Jurkat, Clone E6-1 (cell line): ENCODE data around the gene EBNA1BP2.
"Not testable (repeated sequence)": the region's sequence is repeated elsewhere in the genome, so short reads cannot be mapped to it uniquely, and the experiment has no call there.

Source experiments
- DNase-seq: peaks from one replicate; pipeline ENCODE4 v3.0.0-alpha.2; 2011; ENCODE audit warnings: low read depth, low spot score
- H3K4me3 ChIP-seq: 2 replicates; pipeline ENCODE4 v1.5.1; 2011; ENCODE audit warnings: mild to moderate bottlenecking, low read length, control low read depth, moderate library complexity

EBNA1BP2 gene

DNA sequence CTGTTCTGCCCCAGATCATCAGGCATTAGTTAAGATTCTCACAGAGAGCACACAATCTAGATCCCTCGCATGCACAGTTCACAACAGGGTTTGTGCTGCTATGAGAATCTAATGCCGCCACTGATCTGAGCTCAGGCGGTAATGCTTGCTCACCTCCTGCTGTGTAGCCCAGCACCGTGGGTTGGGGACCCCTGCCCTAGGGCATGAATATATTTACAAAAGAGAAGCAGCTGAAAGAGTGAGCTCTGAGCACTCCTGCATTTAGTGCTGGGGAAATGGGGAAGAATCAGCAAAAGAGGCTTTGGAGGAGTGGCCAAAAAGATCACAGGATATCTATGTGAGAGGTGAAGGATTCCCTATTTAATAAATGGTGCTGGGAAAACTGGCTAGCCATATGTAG is 5.6 kb upstream of the EBNA1BP2 start:
- DNase-seq: no peak
- no peak overlapping the region for H3K4me3 ChIP-seq

- no peak overlapping the region for H3K4me3 ChIP-seq
- DNase-seq: no peak
Observed at GRCh38 chr1:43174873-43175272, 2.8 kb upstream of the EBNA1BP2 start.

GRCh38 chr1:43172527-43172972 is 460 bp upstream of the EBNA1BP2 start:
- peak overlapping the region; percentile 99 for H3K4me3 ChIP-seq
- peak; percentile 84 for DNase-seq

DNA sequence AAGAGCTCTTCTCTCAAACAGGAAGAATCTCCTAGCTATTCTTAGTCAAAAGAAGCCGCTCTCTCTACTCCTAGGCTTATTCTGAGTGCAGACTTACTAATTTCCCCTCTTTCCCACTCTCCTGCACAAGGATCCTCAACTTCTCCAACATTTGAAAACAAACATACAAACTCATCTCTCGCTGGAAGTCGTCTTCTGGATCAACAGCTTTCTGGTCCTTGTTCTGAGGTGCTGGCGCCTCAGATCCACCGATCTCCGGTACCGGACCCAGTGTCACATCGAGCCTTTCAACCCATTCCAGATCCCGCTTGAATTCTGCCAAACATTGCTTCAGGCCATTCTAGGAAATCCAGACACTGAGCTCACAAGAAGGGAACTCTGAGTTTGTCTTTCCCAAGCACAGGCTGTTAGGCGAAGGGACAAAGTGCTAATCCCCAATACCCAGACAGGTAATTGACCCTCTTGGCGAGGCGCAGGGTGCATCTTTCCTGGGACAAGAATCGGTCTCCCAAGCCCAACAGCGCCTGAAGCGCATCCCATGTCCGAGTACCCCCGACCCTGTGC is 696 bp downstream of the EBNA1BP2 start:
- peak overlapping the region; percentile 99 for H3K4me3 ChIP-seq
- no peak for DNase-seq

- DNase-seq: no peak
- no peak overlapping the region for H3K4me3 ChIP-seq
Observed at GRCh38 chr1:43165765-43166164, 6.3 kb downstream of the EBNA1BP2 start.

- DNase-seq: no peak
- no peak overlapping the region for H3K4me3 ChIP-seq
Observed at GRCh38 chr1:43165162-43165561, 6.9 kb downstream of the EBNA1BP2 start.

DNA sequence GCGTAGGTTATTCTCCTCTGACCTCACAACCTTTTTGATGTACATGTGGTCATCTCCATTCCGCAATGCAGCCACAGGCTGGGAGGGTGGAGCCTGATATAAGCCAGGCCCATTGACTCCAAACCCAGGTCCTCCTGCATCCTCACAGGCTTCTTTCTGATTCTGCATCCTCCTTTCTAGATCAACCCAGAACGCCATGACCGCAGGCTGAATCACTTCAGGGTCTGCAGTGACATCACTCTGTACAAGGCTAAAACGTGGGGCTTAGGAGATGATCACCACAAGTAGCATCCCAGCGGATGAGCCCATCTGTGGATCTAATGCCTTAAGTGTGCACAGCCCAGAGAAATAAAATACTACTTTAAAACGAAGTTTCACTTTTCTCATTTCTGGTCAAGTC is 16.1 kb downstream of the EBNA1BP2 start:
- no peak overlapping the region for H3K4me3 ChIP-seq
- no peak for DNase-seq

DNA sequence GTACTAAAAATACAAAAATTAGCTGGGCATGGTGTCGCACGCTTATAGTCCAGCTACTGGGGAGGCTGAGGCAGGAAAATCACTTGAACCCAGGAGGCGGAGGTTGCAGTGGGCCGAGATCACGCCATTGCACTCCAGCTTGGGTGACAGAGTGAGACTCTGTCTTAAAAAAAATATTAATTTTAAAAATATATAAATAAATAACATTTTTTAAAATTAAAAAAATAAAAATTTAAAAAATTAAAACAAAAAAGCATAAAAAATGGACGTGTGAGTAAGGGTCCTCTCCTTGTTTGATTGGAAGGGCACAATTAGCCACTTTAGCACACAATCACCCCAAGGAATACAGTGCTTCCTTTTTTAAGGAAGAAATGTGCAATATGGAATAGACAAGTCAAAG is 18.6 kb downstream of the EBNA1BP2 start:
- no peak overlapping the region for H3K4me3 ChIP-seq
- DNase-seq: no peak

DNA sequence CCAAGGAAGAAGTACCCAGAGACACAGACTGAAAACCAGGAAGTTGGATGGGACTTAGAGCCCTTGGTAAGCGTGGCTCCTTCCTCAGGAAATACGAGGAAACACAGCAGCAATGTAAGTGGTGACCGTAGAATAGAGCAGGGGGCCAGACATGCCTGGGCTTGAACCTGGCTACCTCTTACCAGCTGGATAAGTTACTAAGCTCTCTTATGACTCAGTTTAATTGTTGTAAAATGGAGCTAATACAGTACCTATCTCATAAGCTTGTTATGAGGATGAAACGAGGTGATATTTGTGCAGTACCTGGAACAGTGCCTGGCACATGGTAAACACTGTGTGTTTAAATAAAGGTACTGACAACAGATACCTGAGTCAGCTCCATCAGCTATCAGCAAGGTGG is 19.2 kb downstream of the EBNA1BP2 start:
- no peak for DNase-seq

DNA sequence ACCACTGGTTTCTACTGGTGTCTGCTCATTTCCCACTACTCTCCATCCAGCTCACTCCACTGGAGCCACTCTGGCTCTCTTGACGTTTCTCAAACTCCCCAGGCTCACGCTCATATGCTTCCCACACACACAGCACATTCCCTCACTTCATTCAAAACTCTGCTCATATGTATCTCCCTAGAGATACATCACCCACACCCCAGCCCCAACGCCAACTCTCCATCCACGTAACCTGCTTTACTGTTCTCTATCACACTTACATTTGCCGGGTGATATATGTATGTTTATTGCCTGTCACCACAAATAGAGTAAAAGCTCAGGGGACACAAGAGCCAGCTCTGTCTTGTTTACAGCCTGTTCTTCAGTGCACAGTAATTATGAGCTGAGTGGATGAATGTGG is 22.2 kb downstream of the EBNA1BP2 start:
- DNase-seq: no peak
- no peak overlapping the region for H3K4me3 ChIP-seq

More for the DNA sequence above, 19.2 kb downstream of the EBNA1BP2 start:
- H3K4me3 ChIP-seq: no peak overlapping the region

DNA sequence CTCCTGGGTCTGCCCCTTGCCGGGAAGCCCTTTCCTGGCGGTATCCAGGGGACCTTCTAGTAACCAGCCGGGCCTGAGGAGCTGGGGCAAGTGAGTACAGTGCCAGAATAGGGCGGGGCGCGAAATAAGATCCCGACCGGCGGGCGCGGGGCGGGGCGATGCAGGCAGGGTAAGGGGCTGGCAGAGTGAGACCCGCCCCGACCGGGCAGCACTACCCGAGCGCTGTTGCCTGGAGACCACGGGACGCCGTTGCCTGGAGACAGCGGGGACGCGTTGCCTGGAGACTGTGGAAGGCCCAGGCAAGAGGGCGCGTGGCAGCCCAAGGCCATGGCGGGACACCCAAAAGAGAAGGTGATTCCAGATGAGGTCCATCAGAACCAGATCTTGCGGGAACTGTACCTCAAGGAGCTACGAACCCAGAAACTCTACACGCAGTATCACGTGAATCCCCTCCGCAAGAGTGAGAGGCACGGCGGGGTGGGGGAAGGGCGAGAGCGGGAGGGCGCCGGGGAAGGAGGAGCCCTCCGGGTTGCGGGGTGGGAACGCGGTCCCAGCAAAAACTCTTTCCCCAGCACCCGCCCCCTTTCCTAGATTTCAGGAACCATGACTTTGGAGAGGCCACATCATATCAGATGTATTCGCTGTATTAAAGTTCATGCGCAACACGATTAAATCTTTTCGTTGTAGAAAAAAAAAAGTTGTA is 24.3 kb downstream of the EBNA1BP2 start:
- H3K4me3 ChIP-seq: no peak overlapping the region
- no peak for DNase-seq

DNA sequence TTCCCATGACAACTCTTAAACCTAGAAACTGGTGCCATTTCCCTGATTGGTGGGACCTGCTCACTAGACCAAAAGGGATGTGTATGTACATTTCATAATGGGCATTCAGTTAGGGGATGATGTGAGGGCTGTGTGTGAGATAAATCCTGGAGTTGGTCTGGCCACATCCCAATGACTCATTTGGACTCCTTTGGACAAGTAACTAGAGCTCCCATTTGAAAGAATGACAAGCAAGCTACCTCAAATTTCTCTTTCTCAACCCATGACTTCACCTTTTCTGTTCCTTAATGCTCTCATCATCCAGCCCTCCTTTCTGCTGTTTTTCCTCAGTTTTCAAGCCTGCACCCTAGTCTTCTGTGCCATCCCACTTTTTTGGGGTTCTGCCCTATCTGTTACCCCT is 27.9 kb downstream of the EBNA1BP2 start:
- H3K4me3 ChIP-seq: no peak overlapping the region
- DNase-seq: no peak

- peak; percentile 7 for DNase-seq
- H3K4me3 ChIP-seq: no peak overlapping the region
Observed at GRCh38 chr1:43143441-43143888, 28.6 kb downstream of the EBNA1BP2 start.

DNA sequence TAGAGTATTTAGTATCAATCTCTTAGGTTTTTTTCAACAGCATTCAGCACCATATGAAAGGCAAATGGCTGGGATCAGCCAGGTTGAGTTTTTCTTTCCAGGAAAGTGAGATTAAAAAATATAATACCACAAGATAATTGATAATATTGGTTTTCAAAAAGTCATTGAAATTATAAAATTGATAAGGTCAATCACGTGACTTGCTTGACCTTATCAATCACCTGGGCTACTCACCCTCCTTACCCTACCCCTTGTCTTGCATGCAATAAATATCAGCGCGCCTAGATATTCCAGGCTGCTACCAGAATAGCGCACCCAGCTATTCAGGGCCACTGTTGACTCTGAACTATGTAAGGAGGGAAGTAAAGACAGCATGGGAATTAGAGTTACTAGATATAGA is 31.5 kb downstream of the EBNA1BP2 start:
- no peak overlapping the region for H3K4me3 ChIP-seq
- DNase-seq: no peak

DNA sequence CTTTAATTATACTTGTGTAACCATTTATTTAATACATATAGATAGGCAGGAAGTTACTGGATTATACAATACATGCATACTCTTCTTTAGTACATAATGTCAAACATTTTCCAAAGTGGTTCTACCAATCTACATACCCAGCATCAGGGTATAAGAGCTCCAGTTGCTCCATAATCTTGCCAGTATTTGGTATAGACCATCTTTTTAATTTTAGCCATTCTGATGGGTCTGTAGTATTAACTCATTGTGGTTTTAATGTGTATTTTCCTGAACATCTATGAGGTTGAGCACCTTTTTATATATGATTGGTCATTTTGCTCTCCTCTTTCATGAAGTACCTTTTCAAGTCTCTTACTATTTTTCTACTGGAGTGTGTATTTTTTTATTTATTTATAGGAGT is 32.1 kb downstream of the EBNA1BP2 start:
- no peak for DNase-seq
- no peak overlapping the region for H3K4me3 ChIP-seq

DNA sequence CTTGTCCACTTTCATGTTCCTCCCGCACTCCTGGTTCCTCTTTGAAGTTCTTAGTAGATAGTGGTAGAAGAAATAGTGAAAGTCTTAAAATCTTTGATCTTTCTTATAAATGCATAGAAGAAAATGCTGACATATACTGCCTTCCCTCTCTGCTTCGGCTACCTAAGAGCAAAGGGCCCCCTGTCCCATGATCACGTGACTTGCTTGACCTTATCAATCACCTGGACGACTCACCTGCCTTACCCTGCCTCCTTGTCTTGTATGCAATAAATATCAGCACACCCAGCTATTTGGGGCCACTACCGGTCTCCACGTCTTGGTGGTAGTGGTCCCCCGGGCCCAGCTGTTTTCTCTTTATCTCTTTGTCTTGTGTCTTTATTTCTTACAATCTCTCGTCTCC is 32.8 kb downstream of the EBNA1BP2 start:
- H3K4me3 ChIP-seq, DNase-seq: not testable (repeated sequence)

DNA sequence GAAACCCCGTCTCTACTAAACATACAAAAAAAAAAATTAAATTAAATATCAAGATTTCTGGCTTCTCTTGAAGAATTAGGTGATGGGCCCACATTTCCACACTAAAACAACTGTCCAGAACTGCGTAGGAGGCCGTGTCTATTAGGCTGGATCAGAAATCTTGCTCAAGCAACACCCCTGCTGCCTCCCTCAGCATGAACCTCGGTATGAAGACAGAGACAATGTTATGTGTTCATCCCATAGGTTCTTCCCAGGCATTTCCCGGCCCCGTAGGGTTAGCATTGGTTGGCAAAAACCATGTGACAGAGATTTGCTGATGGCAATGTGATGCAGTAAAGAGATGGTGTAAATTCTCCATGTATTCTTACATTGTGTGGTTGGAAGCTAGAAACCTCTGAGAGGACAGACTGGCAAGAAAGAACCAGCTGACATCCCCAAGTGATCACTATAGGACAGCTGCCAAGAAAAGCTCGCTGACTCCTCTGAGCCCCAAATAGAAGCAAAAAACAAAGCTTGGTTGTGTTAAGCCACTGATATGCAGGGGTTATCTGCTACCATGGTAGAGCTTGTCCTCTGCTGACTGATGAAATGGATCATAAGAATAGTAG is 34.5 kb downstream of the EBNA1BP2 start:
- DNase-seq: no peak
- H3K4me3 ChIP-seq: no peak overlapping the region

- no peak for DNase-seq
- no peak overlapping the region for H3K4me3 ChIP-seq
Observed at GRCh38 chr1:43135857-43136781, 36.0 kb downstream of the EBNA1BP2 start.

- H3K4me3 ChIP-seq: no peak overlapping the region
- DNase-seq: no peak
Observed at GRCh38 chr1:43134640-43135039, 37.5 kb downstream of the EBNA1BP2 start.

- no peak overlapping the region for H3K4me3 ChIP-seq
- no peak for DNase-seq
Observed at GRCh38 chr1:43134068-43134467, 38.0 kb downstream of the EBNA1BP2 start.
